K562 (cell line): Measurements from ENCODE around the gene S100A1. TPM values are rescaled to one million over a fixed set of nuclear protein-coding genes. Genes with fewer than 3 reads are reported as not detected.

Experiments used
- ATAC-seq: fragments of 200-7000 bp; cut with Tn5 transposase; 3 replicates; pipeline ENCODE4 v1.9.1; 2020; ENCODE audit warnings: moderate library complexity
- BruUV-seq: library from RNA; stranded (reverse); fragments of 400-500 nt; replicated peaks from 2 replicates; lab custom pipeline; 2021; lab: Mats Ljungman, UMichigan
- CTCF ChIA-PET: fragments of 300-600 bp; formaldehyde crosslinking; extraction: SDS; loops from one replicate; lab custom pipeline; 2021; ENCODE audit warnings: low intra/inter-chr PET ratio; lab: Yijun Ruan, JAX
- POLR2A ChIA-PET: fragments of 300-600, 350-650 bp; sonication (Branson Sonifier 250); formaldehyde crosslinking; extraction: SDS; loops from one replicate; lab custom pipeline; 2021; ENCODE audit warnings: antibody characterized with exemption, inconsistent platforms; lab: Yijun Ruan, JAX
- DNase-seq, 4 experiments: peaks; one replicate each; pipeline versions ENCODE4 v3.0.0 to v3.0.0-alpha.2; 2011 to 2018; ENCODE audit warnings: low spot score in 3 of 4, mixed read lengths in 3 of 4; ENCODE audit errors: extremely low read depth in 1 of 4
- FAIRE-seq: peaks from 2 replicates; lab custom pipeline; 2011; peaks lifted over from hg19 to GRCh38; lab: Jason Lieb, UNC
- H2AFZ ChIP-seq: 2 replicates; pipeline ENCODE4 v1.6.0; 2011; ENCODE audit warnings: low read depth, low read length, control low read depth, inconsistent platforms
- H3K27ac ChIP-seq: fragments of 200-600 bp; 3 replicates; pipeline ENCODE4 v1.8.0; 2011; ENCODE audit warnings: low read depth, mild to moderate bottlenecking, control low read depth, inconsistent platforms, low read length, moderate library complexity, mixed read lengths; ENCODE audit errors: extremely low read depth
- H3K27me3 ChIP-seq, 2 experiments: fragments of 300-600 bp in 1 of 2; 2 replicates in 1 of 2; 3 replicates in 1 of 2; pipeline versions ENCODE4 v1.6.0 to v1.8.0; 2011; ENCODE audit warnings: inconsistent platforms in 2 of 2, low read length in 2 of 2, mild to moderate bottlenecking in 1 of 2, mixed read lengths in 1 of 2, moderate library complexity in 1 of 2; ENCODE audit not compliant: control insufficient read depth in 2 of 2, insufficient read depth in 2 of 2
- H3K36me3 ChIP-seq: fragments of 300-600 bp; 3 replicates; pipeline ENCODE4 v1.8.0; 2011; ENCODE audit warnings: mild to moderate bottlenecking, low read length, inconsistent platforms; ENCODE audit not compliant: control insufficient read depth, insufficient read depth
- H3K4me1 ChIP-seq, 2 experiments: fragments of 200-600 bp in 1 of 2; replicated peaks in 1 of 2; 2 replicates in 1 of 2; 3 replicates in 1 of 2; pipeline versions ENCODE4 v1.5.1 to v1.8.0; 2011; ENCODE audit warnings: inconsistent platforms in 2 of 2, low read length in 2 of 2, mild to moderate bottlenecking in 1 of 2, mixed read lengths in 1 of 2, moderate library complexity in 1 of 2; ENCODE audit not compliant: control insufficient read depth in 2 of 2, insufficient read depth in 2 of 2
- H3K4me2 ChIP-seq: 2 replicates; pipeline ENCODE4 v1.6.1; 2011; ENCODE audit warnings: low read length, control low read depth, inconsistent platforms, mixed read lengths; ENCODE audit not compliant: insufficient read depth
- H3K4me3 ChIP-seq: fragments of 200-600 bp; sonication (generic), shearing (Covaris generic); 2 replicates; pipeline ENCODE4 v1.5.1; 2016; ENCODE audit warnings: control low read depth, inconsistent platforms
- H3K79me2 ChIP-seq: fragments of 200-600 bp; 3 replicates; pipeline ENCODE4 v1.8.0; 2011; ENCODE audit warnings: low read length, inconsistent platforms; ENCODE audit not compliant: control insufficient read depth, insufficient read depth
- H3K9ac ChIP-seq, 2 experiments: 2 replicates each; pipeline versions ENCODE4 v1.6.0 to v1.6.1; 2011; ENCODE audit warnings: low read depth in 2 of 2, low read length in 2 of 2, control low read depth in 1 of 2, inconsistent platforms in 1 of 2, mild to moderate bottlenecking in 1 of 2, mixed read lengths in 1 of 2; ENCODE audit not compliant: insufficient read depth in 1 of 2
- H3K9me1 ChIP-seq: one replicate; pipeline ENCODE4 v1.6.0; 2011; ENCODE audit warnings: inconsistent platforms, mild to moderate bottlenecking, low read length, moderate library complexity; ENCODE audit not compliant: control insufficient read depth, insufficient read depth
- H3K9me3 ChIP-seq: replicated peaks from 2 replicates; pipeline ENCODE4 v1.5.1; 2011; ENCODE audit warnings: low read depth, low read length, inconsistent platforms; ENCODE audit not compliant: control insufficient read depth, insufficient read depth
- H4K20me1 ChIP-seq: replicated peaks from 2 replicates; pipeline ENCODE4 v1.6.1; 2011; ENCODE audit warnings: low read length, inconsistent platforms, mixed read lengths; ENCODE audit not compliant: control insufficient read depth, insufficient read depth
- FOXK2 ChIP-seq, 2 experiments: fragments of 450-650 bp; IDR thresholded peaks in 1 of 2; conservative IDR thresholded peaks in 1 of 2; 2 replicates each; pipeline ENCODE4 v1.6.1; 2016; ENCODE audit warnings: low read depth in 2 of 2, mild to moderate bottlenecking in 1 of 2
- GABPB1 ChIP-seq: sonication (generic); formaldehyde crosslinking; IDR thresholded peaks from 2 replicates; pipeline ENCODE4 v1.8.0; 2022; ENCODE audit warnings: mild to moderate bottlenecking, missing genetic modification reagents
- NCOA2 ChIP-seq, 2 experiments: fragments of 450-650 bp; IDR thresholded peaks; 2 replicates each; pipeline ENCODE4 v1.6.1; 2018; ENCODE audit warnings: mild to moderate bottlenecking in 2 of 2, moderate library complexity in 1 of 2; ENCODE audit not compliant: partially characterized antibody in 2 of 2
- PRDM10 ChIP-seq: fragments of 450-650 bp; IDR thresholded peaks from 2 replicates; pipeline ENCODE4 v1.6.1; 2018; ENCODE audit not compliant: partially characterized antibody
- SRSF1 ChIP-seq: fragments of 200-400 bp; formaldehyde crosslinking; IDR thresholded peaks from 2 replicates; pipeline ENCODE4 v1.6.1; 2017; ENCODE audit warnings: mild to moderate bottlenecking, low read depth, low read length, moderate library complexity
- TAF1 ChIP-seq: IDR thresholded peaks from 2 replicates; pipeline ENCODE4 v1.6.1; 2011; ENCODE audit warnings: mild to moderate bottlenecking, low read length, moderate library complexity; ENCODE audit not compliant: insufficient read depth, control insufficient read depth, severe bottlenecking; ENCODE audit errors: extremely low read depth
- ZC3H4 ChIP-seq: sonication (generic); formaldehyde crosslinking; IDR thresholded peaks from 2 replicates; pipeline ENCODE4 v1.9.0; 2021; ENCODE audit warnings: missing genetic modification reagents, borderline replicate concordance
- ZKSCAN1 ChIP-seq: fragments of 150-350 bp; IDR thresholded peaks from 2 replicates; pipeline ENCODE4 v1.6.1; 2016; ENCODE audit warnings: low read depth, low read length
- ZNF263 ChIP-seq: sonication (generic); formaldehyde crosslinking; IDR thresholded peaks from 2 replicates; pipeline ENCODE4 v1.8.0; 2022; ENCODE audit warnings: mild to moderate bottlenecking, missing genetic modification reagents, borderline replicate concordance
- WGBS: fragments of 100-300 bp; shearing (Covaris generic); methylation state at CpG from one replicate; pipeline ENCODE4 v1.1.6; 2016; ENCODE audit warnings: low coverage, mixed read lengths; ENCODE audit not compliant: insufficient coverage; ENCODE audit errors: missing lambda C conversion rate; 5-methylcytosine and 5-hydroxymethylcytosine counted together
- in situ Hi-C: fragments of 300-500 bp; cut with MboI; formaldehyde crosslinking; loops from 4 replicates; pipeline ENCODE4 v1.15.0; 2018; ENCODE audit warnings: inconsistent platforms, mixed read lengths
- intact Hi-C: fragments of 100-400 bp; cut with micrococcal nuclease; formaldehyde crosslinking; loops from 2 replicates; pipeline ENCODE4 v1.14.2; 2022
- polyA plus RNA-seq, 8 experiments: library from polyadenylated mRNA; depleted of rRNA in 4 of 8; stranded (reverse) in 5 of 8; unstranded in 3 of 8; fragments of >200 nt; fragmentation: Nextera tagmentation in 2 of 8; fragmentation: Illumina TruSeq in 1 of 8; extraction: Ambion mirVana in 2 of 8; extraction: Trizol in 1 of 8; gene quantifications; 2 replicates each; pipeline versions ENCODE4 v1.2.1 to v1.2.3, GENCODE V29; 2011 to 2014; ENCODE audit warnings: inconsistent platforms in 1 of 8, missing spikeins in 1 of 8
- total RNA-seq, 7 experiments: library from RNA; depleted of rRNA in 6 of 7; stranded (reverse); fragments of >200 nt in 6 of 7; fragmentation: Illumina TruSeq in 2 of 7; extraction: Trizol in 2 of 7; gene quantifications; 2 replicates each; pipeline versions ENCODE4 v1.2.1 to v1.2.3, GENCODE V29; 2011 to 2021; ENCODE audit warnings: low replicate concordance in 1 of 7
- TF ChIP-seq, protein P1 (sequence below): sonication (generic); formaldehyde crosslinking; IDR thresholded peaks from 2 replicates; pipeline ENCODE4 v1.8.1; 2023; ENCODE audit warnings: mild to moderate bottlenecking, missing genetic modification reagents
- TF ChIP-seq, protein P2 (sequence below), 2 experiments: fragments of 450-650 bp in 1 of 2; sonication (generic) in 1 of 2; formaldehyde crosslinking; conservative IDR thresholded peaks; 2 replicates each; pipeline versions ENCODE4 v1.4.0 to v1.8.1; 2020 to 2022; ENCODE audit warnings: mild to moderate bottlenecking in 1 of 2, missing genetic modification reagents in 1 of 2

The S100A1 gene
- total and polyA plus RNA-seq, 9 of the 15 experiments (the other 6 are each of a cell fraction or from before 2014, with no cell fraction given), result 0.44 to 30.1 (median 12.7) TPM

GRCh38 chr1:153626477-153626903 is 1.7 kb upstream of the S100A1 start:
- Histone ChIP-seq H3K9me1 (no peaks in the 10 kb centered on the region), H3K4me1 (peaks cover 26 to 44% of the 10 kb centered on the region in 2 experiments), H4K20me1 (no peaks in the 10 kb centered on the region), H3K9me3 (no peaks in the 10 kb centered on the region), H3K36me3 (peaks cover 9% of the 10 kb centered on the region; the same call in 2 of the 3 replicates), H3K9ac (peak overlapping the region; percentile 83 to 95), H3K27me3 (no peaks in the 10 kb centered on the region), H2AFZ (peak overlapping the region; percentile 97), H3K27ac (peak overlapping the region; percentile 82), H3K4me2 (peak overlapping the region; percentile 86), H3K4me3 (peak overlapping the region; percentile 49), H3K79me2 (peaks cover 6% of the 10 kb centered on the region; the same call in 1 of the 3 replicates)
- FAIRE-seq (no peak), ATAC-seq (no peak), DNase-seq (no peak)
- TF ChIP-seq, protein P1, sequence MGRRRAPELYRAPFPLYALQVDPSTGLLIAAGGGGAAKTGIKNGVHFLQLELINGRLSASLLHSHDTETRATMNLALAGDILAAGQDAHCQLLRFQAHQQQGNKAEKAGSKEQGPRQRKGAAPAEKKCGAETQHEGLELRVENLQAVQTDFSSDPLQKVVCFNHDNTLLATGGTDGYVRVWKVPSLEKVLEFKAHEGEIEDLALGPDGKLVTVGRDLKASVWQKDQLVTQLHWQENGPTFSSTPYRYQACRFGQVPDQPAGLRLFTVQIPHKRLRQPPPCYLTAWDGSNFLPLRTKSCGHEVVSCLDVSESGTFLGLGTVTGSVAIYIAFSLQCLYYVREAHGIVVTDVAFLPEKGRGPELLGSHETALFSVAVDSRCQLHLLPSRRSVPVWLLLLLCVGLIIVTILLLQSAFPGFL (CRISPR knock-in tag), result no peak
- TF ChIP-seq GABPB1 (CRISPR knock-in tag) (peak; percentile 10; the same call in 1 of the 2 replicates), ZNF263 (no peak), PRDM10 (peak; percentile 87), TAF1 (no peak), NCOA2 (IDR thresholded peaks at IDR 0.05; ENCODE audit: partially characterized antibody in 2 of 2) (no peak), SRSF1 (no peak), FOXK2 (conservative IDR thresholded peaks at IDR 0.05 in 1 of 2, IDR thresholded peaks at IDR 0.05 in 1 of 2; ENCODE audit: low read depth in 2 of 2) (no peak), ZC3H4 (CRISPR knock-in tag) (0 out of 2 replicates have a peak, but pooled peaks have one; percentile 23), ZKSCAN1 (no peak)
- TF ChIP-seq, protein P2, sequence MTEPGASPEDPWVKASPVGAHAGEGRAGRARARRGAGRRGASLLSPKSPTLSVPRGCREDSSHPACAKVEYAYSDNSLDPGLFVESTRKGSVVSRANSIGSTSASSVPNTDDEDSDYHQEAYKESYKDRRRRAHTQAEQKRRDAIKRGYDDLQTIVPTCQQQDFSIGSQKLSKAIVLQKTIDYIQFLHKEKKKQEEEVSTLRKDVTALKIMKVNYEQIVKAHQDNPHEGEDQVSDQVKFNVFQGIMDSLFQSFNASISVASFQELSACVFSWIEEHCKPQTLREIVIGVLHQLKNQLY (CRISPR knock-in tag; conservative IDR thresholded peaks at IDR 0.05), result 0 out of 4 replicates have a peak, but pooled peaks of 1 of the 2 experiments have one; percentile 34
- in situ Hi-C loops, result no loop called here
- ChIA-PET POLR2A (interaction anchor here (0.6 to 4.3 kb wide), 20 partner anchors 10 to 142 kb away, joined by 3 to 70 read pairs (median 8); partner anchors contain the start of genes S100A14, S100A16, S100A5 and SNAPIN), CTCF (no interaction called here)
- intact Hi-C loops, result loop anchor here (2.0 kb wide), 1 partner anchor 58 kb away; no protein-coding TSS in a partner anchor
- BruUV-seq, result no TSS peak
- 16% methylated on average over 3 of the region's 3 CpGs for WGBS
